Large intestine (tissue), 3 donors: Measurements from ENCODE around the gene BSN. TPM values are rescaled to one million over a fixed set of nuclear protein-coding genes. Genes with fewer than 3 reads are reported as not detected.
A peak's percentile ranks its signal among the peaks of the same experiment; 100 is the strongest.
"Not testable (repeated sequence)": the region's sequence is repeated elsewhere in the genome, so short reads cannot be mapped to it uniquely, and the experiment has no call there.

Experiments used
- DNase-seq, 2 donors: peaks; one replicate each; pipeline versions ENCODE4 v3.0.0 to v3.0.0-alpha.2; 2013
- H3K27ac ChIP-seq: one replicate; pipeline ENCODE4 v1.5.1; 2013; ENCODE audit warnings: low read length
- H3K27me3 ChIP-seq: 2 replicates; pipeline ENCODE4 v1.6.1; 2013; ENCODE audit warnings: low read length; ENCODE audit not compliant: control insufficient read depth, insufficient read depth
- H3K36me3 ChIP-seq: 2 replicates; pipeline ENCODE4 v1.6.1; 2013; ENCODE audit warnings: low read length; ENCODE audit not compliant: control insufficient read depth, insufficient read depth
- H3K4me1 ChIP-seq: one replicate; pipeline ENCODE4 v1.6.1; 2013; ENCODE audit warnings: low read length; ENCODE audit not compliant: control insufficient read depth, insufficient read depth
- H3K4me3 ChIP-seq: one replicate; pipeline ENCODE4 v1.5.1; 2013; ENCODE audit warnings: low read length
- H3K9me3 ChIP-seq: one replicate; pipeline ENCODE4 v1.6.1; 2013; ENCODE audit warnings: mild to moderate bottlenecking, low read depth, low read length, moderate library complexity; ENCODE audit not compliant: control insufficient read depth
- WGBS: methylation state at CpG from one replicate; pipeline ENCODE4 v1.1.5; 2013; ENCODE audit warnings: low lambda C conversion rate; ENCODE audit not compliant: insufficient coverage; 5-methylcytosine and 5-hydroxymethylcytosine counted together
- polyA plus RNA-seq: library from polyadenylated mRNA; unstranded; fragments of 120-200 nt; gene quantifications from one replicate; pipeline ENCODE4 v1.2.1, GENCODE V29; 2013

Gene BSN
- polyA plus RNA-seq, 1 donor, result 1.3 TPM

DNA sequence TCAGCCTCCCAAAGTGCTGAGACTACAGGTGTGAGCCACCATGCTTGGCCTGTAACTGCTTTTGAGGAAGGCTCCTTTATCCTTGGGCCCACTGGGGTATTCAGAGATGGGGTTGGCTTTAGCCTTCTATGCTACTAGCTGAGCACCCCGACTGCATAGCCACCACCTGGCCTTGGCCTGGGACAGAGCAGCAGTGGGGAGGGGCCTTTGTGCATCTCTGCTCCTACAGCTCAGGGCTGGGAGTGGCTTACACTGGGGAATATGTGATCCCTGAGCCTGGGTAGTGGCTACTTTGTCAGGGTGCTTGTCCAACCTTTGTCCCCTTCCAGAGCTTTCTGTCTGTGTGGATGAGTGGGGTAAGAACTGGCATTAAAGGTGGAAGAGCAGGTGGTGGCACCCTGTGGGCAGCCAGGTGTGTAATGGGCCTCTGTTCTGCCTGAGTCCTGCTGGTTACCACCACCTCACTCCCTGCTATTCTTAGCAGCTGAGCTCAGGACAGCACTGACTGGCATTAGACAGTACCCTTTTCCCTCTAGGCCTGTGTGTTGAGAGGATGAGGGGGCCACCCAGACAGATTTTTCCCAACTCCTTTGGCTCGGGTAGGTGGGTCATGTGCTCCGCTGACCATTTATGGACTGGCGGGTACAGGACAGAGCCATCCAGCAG lies 141.2 kb downstream of the BSN start:
- DNase-seq, H3K4me1 ChIP-seq, H3K27me3 ChIP-seq, H3K27ac ChIP-seq, H3K9me3 ChIP-seq, H3K4me3 ChIP-seq: not testable (repeated sequence)
- WGBS, result no CpG with 5 or more reads among the region's 4 CpGs
- peaks cover 35% of the 10 kb centered on the region for H3K36me3 ChIP-seq

DNA sequence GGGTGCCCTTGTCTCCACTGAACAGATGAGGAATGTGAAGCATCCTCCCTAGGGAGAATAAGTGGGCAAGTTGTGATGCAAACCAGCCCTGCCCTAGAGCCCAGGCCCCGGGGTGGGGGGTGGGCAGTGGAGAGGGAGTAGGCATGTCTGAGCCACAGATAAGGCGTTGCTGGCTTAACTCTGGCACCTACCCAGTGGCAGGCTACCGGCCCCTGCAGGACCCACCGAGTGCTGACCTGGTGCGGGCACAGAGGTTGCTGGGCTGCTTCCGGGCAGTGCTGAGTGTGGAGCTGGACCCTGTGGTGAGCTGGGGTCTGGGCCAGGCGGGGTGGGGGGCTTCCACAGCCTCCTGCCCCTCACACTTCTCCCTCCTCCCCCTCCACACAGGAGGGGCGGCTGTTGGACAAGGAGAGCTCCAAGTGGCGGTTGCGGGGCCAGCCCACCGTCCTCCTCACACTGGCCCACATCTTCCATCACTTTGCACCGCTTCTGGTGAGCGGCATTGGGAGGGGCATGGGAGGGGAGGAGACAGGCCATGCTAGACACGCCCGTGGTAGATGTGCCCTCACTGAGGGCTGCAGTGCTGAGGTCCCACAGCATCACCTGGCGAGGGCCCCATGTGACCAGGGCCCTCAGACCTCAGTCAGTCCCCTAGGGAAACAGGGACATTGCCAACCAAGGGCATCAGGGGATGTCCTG lies 145.2 kb downstream of the BSN start:
- peaks cover 73% of the 10 kb centered on the region for H3K36me3 ChIP-seq
- no peak for DNase-seq
- H3K4me1 ChIP-seq, result no peaks in the 10 kb centered on the region
- no peak overlapping the region for H3K4me3 ChIP-seq
- no peaks in the 10 kb centered on the region for H3K9me3 ChIP-seq
- no CpG with 5 or more reads among the region's 16 CpGs for WGBS
- H3K27ac ChIP-seq, result no peak overlapping the region
- H3K27me3 ChIP-seq, result no peaks in the 10 kb centered on the region

DNA sequence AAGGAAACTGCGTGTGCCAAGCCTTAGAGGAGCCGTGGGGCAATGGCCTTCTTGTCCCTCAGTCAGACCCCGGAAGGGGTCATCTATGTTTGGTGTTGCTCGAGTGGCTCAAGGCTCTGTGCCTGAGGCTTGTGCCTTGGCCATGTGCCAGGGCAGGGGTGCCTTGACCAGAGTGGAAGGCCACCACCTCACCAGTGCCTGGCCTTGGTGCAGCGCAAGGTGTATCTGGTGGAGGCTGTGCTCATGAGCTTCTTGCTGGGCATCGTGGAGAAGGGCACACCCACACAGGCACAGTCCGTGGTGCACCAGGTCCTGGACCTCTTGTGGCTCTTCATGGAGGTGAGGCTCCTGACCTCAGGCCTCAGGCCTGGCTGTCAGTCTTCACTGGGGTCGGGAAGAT lies 145.7 kb downstream of the BSN start:
- no CpG with 5 or more reads among the region's 8 CpGs for WGBS
- no peaks in the 10 kb centered on the region for H3K27me3 ChIP-seq
- peaks cover 79% of the 10 kb centered on the region for H3K36me3 ChIP-seq
- DNase-seq, result no peak
- H3K4me1 ChIP-seq, result no peaks in the 10 kb centered on the region
- no peak overlapping the region for H3K4me3 ChIP-seq
- no peak overlapping the region for H3K27ac ChIP-seq
- H3K9me3 ChIP-seq, result no peaks in the 10 kb centered on the region

DNA sequence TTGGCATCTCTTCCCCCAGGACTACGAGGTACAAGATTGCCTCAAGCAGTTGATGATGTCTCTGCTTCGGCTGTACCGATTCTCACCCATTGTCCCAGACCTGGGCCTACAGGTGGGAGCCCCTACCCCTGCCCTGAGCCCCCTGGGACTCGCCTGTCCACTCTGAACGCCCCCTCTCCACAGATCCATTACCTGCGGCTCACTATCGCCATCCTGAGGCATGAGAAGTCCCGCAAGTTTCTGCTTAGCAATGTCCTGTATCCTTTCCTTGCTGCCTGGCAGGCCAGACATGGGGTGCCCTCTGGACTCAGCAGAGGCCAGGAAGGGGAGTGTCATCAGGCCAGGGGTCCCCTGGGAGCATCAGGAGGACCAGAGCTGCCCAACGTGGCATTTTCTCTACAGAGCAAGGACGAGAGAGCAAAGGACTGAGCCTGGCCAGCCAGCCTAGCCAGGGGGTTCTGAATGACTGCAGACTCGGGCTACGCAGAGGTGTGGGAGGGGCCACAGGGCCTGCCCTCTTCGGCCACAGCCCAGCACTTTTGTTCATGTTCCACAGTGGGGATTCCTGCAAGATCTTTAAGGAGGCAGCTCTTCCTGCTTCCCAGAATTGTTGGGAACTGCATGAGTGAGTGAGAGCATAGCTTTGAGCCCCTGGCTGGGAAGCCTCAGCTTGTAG lies 146.3 kb downstream of the BSN start:
- no peak overlapping the region for H3K27ac ChIP-seq
- no peaks in the 10 kb centered on the region for H3K4me1 ChIP-seq
- H3K27me3 ChIP-seq, result no peaks in the 10 kb centered on the region
- peaks cover 84% of the 10 kb centered on the region for H3K36me3 ChIP-seq
- no peak for DNase-seq
- H3K9me3 ChIP-seq, result no peaks in the 10 kb centered on the region
- H3K4me3 ChIP-seq, result no peak overlapping the region
- no CpG with 5 or more reads among the region's 13 CpGs for WGBS

DNA sequence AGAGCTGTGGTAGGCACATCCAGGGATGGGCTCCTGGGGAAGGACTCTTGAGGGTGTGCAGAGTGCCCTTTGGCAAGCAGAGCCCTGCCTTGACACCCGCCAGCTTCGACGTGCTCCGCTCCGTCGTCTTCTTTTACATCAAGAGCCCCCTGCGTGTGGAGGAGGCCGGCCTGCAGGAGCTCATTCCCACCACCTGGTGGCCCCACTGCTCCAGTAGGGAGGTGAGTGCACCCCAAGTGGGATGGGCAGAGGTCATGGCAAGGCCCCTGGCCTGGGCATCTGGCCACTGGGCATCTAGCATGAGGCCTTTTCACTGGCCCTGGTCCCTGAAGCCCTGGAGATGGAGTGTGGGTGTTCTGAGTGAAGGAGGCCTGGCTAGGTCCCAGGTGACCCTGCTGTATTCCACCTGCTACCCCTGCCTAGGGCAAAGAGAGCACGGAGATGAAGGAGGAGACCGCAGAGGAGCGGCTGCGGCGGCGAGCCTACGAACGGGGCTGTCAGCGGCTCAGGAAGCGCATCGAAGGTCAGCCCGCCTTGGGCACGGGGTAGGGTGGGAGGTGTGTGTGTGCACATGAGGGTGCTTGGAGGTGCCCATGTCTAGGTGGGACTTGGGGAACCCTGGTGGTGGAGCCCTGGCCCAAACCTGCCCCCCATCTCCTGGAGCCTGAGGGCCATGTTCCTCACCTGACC lies 147.3 kb downstream of the BSN start:
- H3K36me3 ChIP-seq, result peaks cover 93% of the 10 kb centered on the region

DNA sequence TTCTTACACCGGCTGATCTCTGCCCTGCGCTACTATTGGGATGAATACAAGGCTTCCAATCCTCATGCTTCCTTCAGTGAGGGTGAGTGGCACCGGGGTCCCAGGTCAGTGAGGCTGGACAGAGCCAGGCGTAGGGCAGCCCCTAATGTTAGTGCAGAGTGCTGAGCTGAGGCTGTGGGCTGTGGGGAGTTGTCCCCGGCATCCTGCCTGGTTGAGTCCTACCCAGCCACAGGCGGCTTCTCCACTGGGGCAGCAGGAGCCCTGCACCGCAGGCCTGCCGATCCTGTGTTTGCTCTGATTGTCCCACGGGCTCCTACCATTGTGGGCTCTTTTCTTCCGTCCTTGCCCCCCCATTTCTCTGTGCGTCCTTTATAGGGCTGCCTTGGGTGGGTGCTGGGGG lies 148.4 kb downstream of the BSN start:
- Histone ChIP-seq H3K27ac (no peak overlapping the region), H3K9me3 (no peaks in the 10 kb centered on the region), H3K4me3 (no peak overlapping the region), H3K4me1 (no peaks in the 10 kb centered on the region), H3K27me3 (no peaks in the 10 kb centered on the region), H3K36me3 (peaks cover 88% of the 10 kb centered on the region)
- WGBS, result no CpG with 5 or more reads among the region's 11 CpGs
- DNase-seq, result no peak

More for the DNA sequence above, 147.3 kb downstream of the BSN start:
- no peaks in the 10 kb centered on the region for H3K9me3 ChIP-seq
- H3K27ac ChIP-seq, result no peak overlapping the region
- WGBS, result no CpG with 5 or more reads among the region's 21 CpGs
- H3K4me3 ChIP-seq, result no peak overlapping the region
- H3K27me3 ChIP-seq, result no peaks in the 10 kb centered on the region
- no peak for DNase-seq
- H3K4me1 ChIP-seq, result no peaks in the 10 kb centered on the region

DNA sequence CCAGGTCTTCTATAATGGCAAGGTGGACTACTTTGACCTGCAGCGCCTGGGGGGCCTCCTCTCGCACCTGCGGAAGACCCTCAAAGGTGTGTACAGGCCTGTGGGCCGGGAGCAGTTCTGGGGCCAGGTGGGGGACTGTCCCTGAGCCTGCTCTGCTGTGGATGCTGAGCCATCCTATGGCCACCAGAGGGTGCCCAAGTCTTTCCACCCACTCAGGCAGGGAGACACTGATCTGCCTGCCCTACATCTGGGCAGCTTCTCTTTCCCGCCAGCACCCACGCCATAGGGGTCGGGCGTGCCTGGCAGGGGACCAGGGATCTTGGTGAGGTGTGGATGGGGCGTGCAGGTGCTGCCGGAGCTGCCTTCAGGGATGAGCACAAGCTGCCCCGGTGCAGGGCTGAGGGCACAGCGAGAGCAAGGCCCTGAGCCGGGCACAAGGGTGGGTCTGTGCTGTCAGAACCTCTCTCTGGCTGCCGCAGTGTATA lies 149.2 kb downstream of the BSN start:
- Histone ChIP-seq H3K27ac (no peak overlapping the region), H3K27me3 (no peaks in the 10 kb centered on the region), H3K4me3 (no peak overlapping the region), H3K9me3 (no peaks in the 10 kb centered on the region), H3K4me1 (no peaks in the 10 kb centered on the region), H3K36me3 (peaks cover 86% of the 10 kb centered on the region)
- WGBS, result no CpG with 5 or more reads among the region's 14 CpGs
- DNase-seq, result peak in 1 of 2 donors; percentile 46

DNA sequence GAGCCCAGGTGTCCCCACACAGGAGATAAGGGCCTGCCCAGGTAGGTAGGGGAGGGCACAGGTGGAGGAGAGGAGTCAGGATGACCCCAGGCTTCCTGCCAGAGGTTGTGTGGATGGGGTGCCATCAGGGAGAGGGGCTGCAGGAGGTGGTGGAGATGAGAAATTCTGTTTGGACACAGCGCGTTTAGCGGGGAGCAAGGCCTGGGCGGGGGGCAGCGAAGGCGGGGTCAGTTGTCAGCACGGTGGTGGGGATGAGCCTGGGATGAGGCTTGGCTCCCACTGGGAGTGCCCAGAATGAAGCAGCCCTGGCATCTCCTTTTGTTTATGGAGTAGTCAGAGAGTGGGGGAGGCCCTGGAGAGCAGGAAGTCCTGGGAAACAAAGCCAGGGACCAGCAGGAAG lies 149.7 kb downstream of the BSN start:
- H3K4me1 ChIP-seq, result no peaks in the 10 kb centered on the region
- no peak for DNase-seq
- no peak overlapping the region for H3K4me3 ChIP-seq
- no peaks in the 10 kb centered on the region for H3K9me3 ChIP-seq
- no peaks in the 10 kb centered on the region for H3K27me3 ChIP-seq
- WGBS, result no CpG with 5 or more reads among the region's 7 CpGs
- no peak overlapping the region for H3K27ac ChIP-seq
- H3K36me3 ChIP-seq, result peaks cover 81% of the 10 kb centered on the region

DNA sequence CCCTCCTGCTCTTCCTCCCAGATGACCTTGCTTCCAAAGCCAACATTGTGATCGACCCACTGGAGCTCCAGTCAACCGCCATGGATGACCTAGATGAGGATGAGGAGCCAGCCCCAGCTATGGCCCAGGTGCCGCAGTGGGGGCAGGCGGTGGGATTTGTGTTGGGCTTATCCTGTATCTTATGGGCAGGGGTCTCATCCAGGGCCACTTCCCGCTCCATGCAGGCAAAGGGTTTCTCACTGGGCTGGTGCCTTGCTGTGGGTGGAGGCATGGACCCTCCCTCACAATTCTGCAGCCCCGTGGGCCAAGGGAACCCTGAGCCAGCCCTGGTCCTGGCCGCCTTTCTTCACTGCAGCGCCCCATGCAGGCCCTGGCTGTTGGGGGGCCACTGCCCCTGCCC lies 150.4 kb downstream of the BSN start:
- H3K4me3 ChIP-seq, result no peak overlapping the region
- no peak overlapping the region for H3K27ac ChIP-seq
- no peaks in the 10 kb centered on the region for H3K9me3 ChIP-seq
- no peaks in the 10 kb centered on the region for H3K4me1 ChIP-seq
- no peaks in the 10 kb centered on the region for H3K27me3 ChIP-seq
- WGBS, result no CpG with 5 or more reads among the region's 8 CpGs
- DNase-seq, result no peak
- H3K36me3 ChIP-seq, result peaks cover 76% of the 10 kb centered on the region

DNA sequence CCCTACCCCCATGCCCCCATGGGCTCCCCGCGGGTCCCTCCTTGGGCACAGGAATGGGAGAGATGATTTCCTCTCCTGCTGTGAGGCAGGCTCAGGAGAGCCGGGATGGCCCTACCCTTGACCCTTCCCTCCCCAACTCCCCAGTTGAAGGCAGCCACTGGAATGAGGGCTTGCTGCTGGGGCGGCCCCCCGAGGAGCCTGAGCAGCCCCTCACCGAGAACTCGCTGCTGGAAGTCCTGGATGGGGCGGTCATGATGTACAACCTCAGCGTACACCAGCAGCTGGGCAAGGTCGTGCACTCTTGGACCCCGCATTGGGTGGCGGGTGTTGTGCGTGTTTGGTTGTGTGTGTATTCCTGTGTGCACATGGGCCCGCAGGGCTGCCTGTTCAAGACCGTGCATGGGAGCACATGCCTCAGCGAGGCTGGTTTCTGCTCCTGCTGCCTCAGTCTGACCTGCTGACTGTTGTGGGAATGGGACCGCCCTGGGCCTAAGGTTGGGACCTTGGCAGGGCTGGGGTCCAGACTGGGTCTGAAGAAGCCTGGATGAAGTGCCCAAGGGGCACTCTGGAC lies 151.2 kb downstream of the BSN start:
- Histone ChIP-seq H3K27ac (no peak overlapping the region), H3K4me3 (no peak overlapping the region), H3K27me3 (no peaks in the 10 kb centered on the region), H3K36me3 (peaks cover 67% of the 10 kb centered on the region), H3K9me3 (no peaks in the 10 kb centered on the region), H3K4me1 (no peaks in the 10 kb centered on the region)
- DNase-seq, result no peak
- WGBS, result 100% methylated on average over 1 of the region's 17 CpGs
